ENCODE data around the gene SPATA9. TPM values are rescaled to one million over a fixed set of nuclear protein-coding genes. Genes with fewer than 3 reads are reported as not detected.

SPATA9 gene
- polyA plus RNA-seq, 1 of the 3 experiments (the other 2 are of a cell fraction), result 0.07 TPM

DNA sequence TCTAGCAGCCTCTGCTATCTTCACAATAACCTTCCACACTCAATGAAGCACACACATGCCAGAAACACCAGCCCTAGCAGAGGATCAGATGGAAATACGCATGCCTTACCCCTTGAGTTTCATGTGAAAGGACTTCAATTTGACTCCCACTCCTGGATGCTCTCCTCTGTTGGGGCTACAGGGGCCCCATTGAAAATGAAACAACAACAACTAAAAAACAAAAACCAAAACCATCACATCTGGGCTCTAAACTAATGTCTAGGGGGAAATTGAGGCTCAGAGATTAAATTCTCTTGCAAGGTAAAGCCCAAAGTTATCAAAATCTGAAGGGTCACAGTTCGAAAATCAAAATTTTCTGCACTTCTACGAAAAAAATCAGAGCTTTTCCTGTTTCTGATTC is 44.2 kb downstream of the SPATA9 start (continued):
- TF ChIP-seq, protein P1, sequence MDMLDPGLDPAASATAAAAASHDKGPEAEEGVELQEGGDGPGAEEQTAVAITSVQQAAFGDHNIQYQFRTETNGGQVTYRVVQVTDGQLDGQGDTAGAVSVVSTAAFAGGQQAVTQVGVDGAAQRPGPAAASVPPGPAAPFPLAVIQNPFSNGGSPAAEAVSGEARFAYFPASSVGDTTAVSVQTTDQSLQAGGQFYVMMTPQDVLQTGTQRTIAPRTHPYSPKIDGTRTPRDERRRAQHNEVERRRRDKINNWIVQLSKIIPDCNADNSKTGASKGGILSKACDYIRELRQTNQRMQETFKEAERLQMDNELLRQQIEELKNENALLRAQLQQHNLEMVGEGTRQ (IDR thresholded peaks at IDR 0.05; ENCODE audit: borderline replicate concordance, low read depth, low read length), result no peak

- TF ChIP-seq, protein P2, sequence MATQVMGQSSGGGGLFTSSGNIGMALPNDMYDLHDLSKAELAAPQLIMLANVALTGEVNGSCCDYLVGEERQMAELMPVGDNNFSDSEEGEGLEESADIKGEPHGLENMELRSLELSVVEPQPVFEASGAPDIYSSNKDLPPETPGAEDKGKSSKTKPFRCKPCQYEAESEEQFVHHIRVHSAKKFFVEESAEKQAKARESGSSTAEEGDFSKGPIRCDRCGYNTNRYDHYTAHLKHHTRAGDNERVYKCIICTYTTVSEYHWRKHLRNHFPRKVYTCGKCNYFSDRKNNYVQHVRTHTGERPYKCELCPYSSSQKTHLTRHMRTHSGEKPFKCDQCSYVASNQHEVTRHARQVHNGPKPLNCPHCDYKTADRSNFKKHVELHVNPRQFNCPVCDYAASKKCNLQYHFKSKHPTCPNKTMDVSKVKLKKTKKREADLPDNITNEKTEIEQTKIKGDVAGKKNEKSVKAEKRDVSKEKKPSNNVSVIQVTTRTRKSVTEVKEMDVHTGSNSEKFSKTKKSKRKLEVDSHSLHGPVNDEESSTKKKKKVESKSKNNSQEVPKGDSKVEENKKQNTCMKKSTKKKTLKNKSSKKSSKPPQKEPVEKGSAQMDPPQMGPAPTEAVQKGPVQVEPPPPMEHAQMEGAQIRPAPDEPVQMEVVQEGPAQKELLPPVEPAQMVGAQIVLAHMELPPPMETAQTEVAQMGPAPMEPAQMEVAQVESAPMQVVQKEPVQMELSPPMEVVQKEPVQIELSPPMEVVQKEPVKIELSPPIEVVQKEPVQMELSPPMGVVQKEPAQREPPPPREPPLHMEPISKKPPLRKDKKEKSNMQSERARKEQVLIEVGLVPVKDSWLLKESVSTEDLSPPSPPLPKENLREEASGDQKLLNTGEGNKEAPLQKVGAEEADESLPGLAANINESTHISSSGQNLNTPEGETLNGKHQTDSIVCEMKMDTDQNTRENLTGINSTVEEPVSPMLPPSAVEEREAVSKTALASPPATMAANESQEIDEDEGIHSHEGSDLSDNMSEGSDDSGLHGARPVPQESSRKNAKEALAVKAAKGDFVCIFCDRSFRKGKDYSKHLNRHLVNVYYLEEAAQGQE (IDR thresholded peaks at IDR 0.05; ENCODE audit: low read depth, low read length), result no peak
- Histone ChIP-seq H3K4me3 (ENCODE audit: low read depth in 2 of 2, low read length in 1 of 2) (no peak overlapping the region), H3K9me3 (no peaks in the 10 kb centered on the region), H3K27ac (ENCODE audit: low read depth in 2 of 2, low read length in 1 of 2) (no peak overlapping the region), H3K9ac (no peak overlapping the region), H2AFZ (ENCODE audit: low read depth) (no peak overlapping the region), H3K4me1 (ENCODE audit: control insufficient read depth in 1 of 2, insufficient read depth in 2 of 2, low read depth in 1 of 2, low read length in 1 of 2) (peaks cover 0 to 5% of the 10 kb centered on the region in 2 experiments; a peak in 1 of 4 replicates), H3K4me2 (no peak overlapping the region), H3F3A (replicated peaks; ENCODE audit: insufficient read depth) (no peaks in the 10 kb centered on the region), H3K36me3 (replicated peaks in 1 of 2; ENCODE audit: control insufficient read depth in 1 of 2, insufficient read depth in 2 of 2, low read length in 1 of 2) (no peaks in the 10 kb centered on the region), H3K9me2 (no peaks in the 10 kb centered on the region), H3K79me2 (ENCODE audit: insufficient read depth) (no peaks in the 10 kb centered on the region), H4K20me1 (ENCODE audit: insufficient read depth) (no peaks in the 10 kb centered on the region), H3K27me3 (ENCODE audit: insufficient read depth) (no peaks in the 10 kb centered on the region)
- POLR2A ChIA-PET, result no interaction called here
- no peak for DNase-seq
- 91% methylated on average over 3 of the region's 3 CpGs for WGBS (ENCODE audit: low lambda C conversion rate)
- CTCF ChIA-PET, result interaction anchor here (1.3 kb wide), 1 partner anchor 213 kb away, joined by 3 read pairs; no protein-coding TSS in a partner anchor
Observed at GRCh38 chr5:95634081-95634480, 48.7 kb downstream of the SPATA9 start.

DNA sequence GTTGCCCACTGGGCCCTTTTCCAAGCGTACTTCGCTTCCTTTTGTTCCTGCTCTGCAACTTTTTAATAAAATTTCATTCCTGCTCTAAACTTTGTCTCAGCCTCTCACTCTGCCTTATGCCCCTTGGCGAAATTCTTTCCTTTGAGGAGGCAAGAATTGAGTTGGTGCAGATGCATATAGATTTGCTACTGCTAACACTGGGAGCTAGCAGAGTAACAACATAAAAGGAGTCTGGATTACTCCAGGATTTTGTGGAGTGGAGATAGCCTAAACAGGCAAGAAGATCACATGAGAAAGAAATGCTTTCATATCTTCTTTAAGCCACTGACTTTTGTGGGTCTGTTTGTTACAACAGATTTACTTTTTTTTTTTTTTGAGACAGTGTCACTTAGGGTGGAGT is 49.1 kb downstream of the SPATA9 start:
- POLR2A ChIA-PET, result no interaction called here
- H3K4me2 ChIP-seq, result no peak overlapping the region
- no peak overlapping the region for H2AFZ ChIP-seq (ENCODE audit: low read depth)
- H4K20me1 ChIP-seq (ENCODE audit: insufficient read depth), result no peaks in the 10 kb centered on the region
- H3K4me1 ChIP-seq (ENCODE audit: control insufficient read depth in 1 of 2, insufficient read depth in 2 of 2, low read depth in 1 of 2, low read length in 1 of 2), result peaks cover 0 to 5% of the 10 kb centered on the region in 2 experiments; a peak in 1 of 4 replicates
- no peak overlapping the region for H3K9ac ChIP-seq
- no peaks in the 10 kb centered on the region for H3K9me3 ChIP-seq
- no peaks in the 10 kb centered on the region for H3K27me3 ChIP-seq (ENCODE audit: insufficient read depth)
- WGBS (ENCODE audit: low lambda C conversion rate), result 81% methylated on average over 3 of the region's 3 CpGs
- no peaks in the 10 kb centered on the region for H3F3A ChIP-seq (replicated peaks; ENCODE audit: insufficient read depth)
- H3K36me3 ChIP-seq (replicated peaks in 1 of 2; ENCODE audit: control insufficient read depth in 1 of 2, insufficient read depth in 2 of 2, low read length in 1 of 2), result no peaks in the 10 kb centered on the region
- H3K9me2 ChIP-seq, result no peaks in the 10 kb centered on the region
- no peak overlapping the region for H3K4me3 ChIP-seq (ENCODE audit: low read depth in 2 of 2, low read length in 1 of 2)
- CTCF ChIA-PET, result interaction anchor here (1.3 kb wide), 1 partner anchor 213 kb away, joined by 3 read pairs; no protein-coding TSS in a partner anchor
- H3K27ac ChIP-seq (ENCODE audit: low read depth in 2 of 2, low read length in 1 of 2), result no peak overlapping the region
- DNase-seq, result no peak
- H3K79me2 ChIP-seq (ENCODE audit: insufficient read depth), result no peaks in the 10 kb centered on the region
- TF ChIP-seq MEF2A (IDR thresholded peaks at IDR 0.05; ENCODE audit: borderline replicate concordance, low read depth), result no peak
- TF ChIP-seq NFIC (IDR thresholded peaks at IDR 0.05; ENCODE audit: borderline replicate concordance), result no peak
- TF ChIP-seq NRF1 (IDR thresholded peaks at IDR 0.05; ENCODE audit: low read depth, low read length), result no peak
- TF ChIP-seq CHD2 (IDR thresholded peaks at IDR 0.05; ENCODE audit: low read length, partially characterized antibody), result no peak
- TF ChIP-seq SMC3 (IDR thresholded peaks at IDR 0.05; ENCODE audit: low read depth, low read length), result no peak
- TF ChIP-seq, protein P3, sequence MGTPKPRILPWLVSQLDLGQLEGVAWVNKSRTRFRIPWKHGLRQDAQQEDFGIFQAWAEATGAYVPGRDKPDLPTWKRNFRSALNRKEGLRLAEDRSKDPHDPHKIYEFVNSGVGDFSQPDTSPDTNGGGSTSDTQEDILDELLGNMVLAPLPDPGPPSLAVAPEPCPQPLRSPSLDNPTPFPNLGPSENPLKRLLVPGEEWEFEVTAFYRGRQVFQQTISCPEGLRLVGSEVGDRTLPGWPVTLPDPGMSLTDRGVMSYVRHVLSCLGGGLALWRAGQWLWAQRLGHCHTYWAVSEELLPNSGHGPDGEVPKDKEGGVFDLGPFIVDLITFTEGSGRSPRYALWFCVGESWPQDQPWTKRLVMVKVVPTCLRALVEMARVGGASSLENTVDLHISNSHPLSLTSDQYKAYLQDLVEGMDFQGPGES (IDR thresholded peaks at IDR 0.05; ENCODE audit: low read depth, low read length), result no peak
- no peak for TF ChIP-seq MXI1 (IDR thresholded peaks at IDR 0.05; ENCODE audit: low read depth, low read length)
- TF ChIP-seq POLR2AphosphoS5 (IDR thresholded peaks at IDR 0.05; ENCODE audit: low read depth, low read length), result no peak
- no peak for TF ChIP-seq FOXM1 (IDR thresholded peaks at IDR 0.05; ENCODE audit: low read depth)
- TF ChIP-seq TCF12 (IDR thresholded peaks at IDR 0.05), result no peak
- TF ChIP-seq EP300 (IDR thresholded peaks at IDR 0.05; ENCODE audit: borderline replicate concordance in 1 of 2, low read depth in 1 of 2, low read length in 1 of 2), result no peak
- no peak for TF ChIP-seq FOSL2 (IDR thresholded peaks at IDR 0.05; ENCODE audit: borderline replicate concordance, low read depth)
- no peak for TF ChIP-seq SIN3A (IDR thresholded peaks at IDR 0.05; ENCODE audit: borderline replicate concordance, low read depth, low read length)
- no peak for TF ChIP-seq TAF1 (IDR thresholded peaks at IDR 0.05; ENCODE audit: borderline replicate concordance, low read depth, low read length)
- TF ChIP-seq ELF1 (IDR thresholded peaks at IDR 0.05), result no peak
- TF ChIP-seq, protein P4, sequence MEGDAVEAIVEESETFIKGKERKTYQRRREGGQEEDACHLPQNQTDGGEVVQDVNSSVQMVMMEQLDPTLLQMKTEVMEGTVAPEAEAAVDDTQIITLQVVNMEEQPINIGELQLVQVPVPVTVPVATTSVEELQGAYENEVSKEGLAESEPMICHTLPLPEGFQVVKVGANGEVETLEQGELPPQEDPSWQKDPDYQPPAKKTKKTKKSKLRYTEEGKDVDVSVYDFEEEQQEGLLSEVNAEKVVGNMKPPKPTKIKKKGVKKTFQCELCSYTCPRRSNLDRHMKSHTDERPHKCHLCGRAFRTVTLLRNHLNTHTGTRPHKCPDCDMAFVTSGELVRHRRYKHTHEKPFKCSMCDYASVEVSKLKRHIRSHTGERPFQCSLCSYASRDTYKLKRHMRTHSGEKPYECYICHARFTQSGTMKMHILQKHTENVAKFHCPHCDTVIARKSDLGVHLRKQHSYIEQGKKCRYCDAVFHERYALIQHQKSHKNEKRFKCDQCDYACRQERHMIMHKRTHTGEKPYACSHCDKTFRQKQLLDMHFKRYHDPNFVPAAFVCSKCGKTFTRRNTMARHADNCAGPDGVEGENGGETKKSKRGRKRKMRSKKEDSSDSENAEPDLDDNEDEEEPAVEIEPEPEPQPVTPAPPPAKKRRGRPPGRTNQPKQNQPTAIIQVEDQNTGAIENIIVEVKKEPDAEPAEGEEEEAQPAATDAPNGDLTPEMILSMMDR (IDR thresholded peaks at IDR 0.05), result no peak
- no peak for TF ChIP-seq FOXJ3 (CRISPR knock-in tag; IDR thresholded peaks at IDR 0.05)
- no peak for TF ChIP-seq RXRA (IDR thresholded peaks at IDR 0.05; ENCODE audit: borderline replicate concordance, low read depth)
